NB4 (cell line): Measurements from ENCODE around the gene PROZ.

Experiments used
- POLR2A ChIP-seq: IDR thresholded peaks from 2 replicates; pipeline ENCODE4 v1.6.1; 2011; ENCODE audit warnings: mild to moderate bottlenecking; ENCODE audit not compliant: insufficient read length; ENCODE audit errors: extremely low read depth
- TF ChIP-seq, protein P1 (sequence below): IDR thresholded peaks from one replicate; pipeline ENCODE4 v1.5.1; 2012; ENCODE audit warnings: low read depth, low read length

DNA sequence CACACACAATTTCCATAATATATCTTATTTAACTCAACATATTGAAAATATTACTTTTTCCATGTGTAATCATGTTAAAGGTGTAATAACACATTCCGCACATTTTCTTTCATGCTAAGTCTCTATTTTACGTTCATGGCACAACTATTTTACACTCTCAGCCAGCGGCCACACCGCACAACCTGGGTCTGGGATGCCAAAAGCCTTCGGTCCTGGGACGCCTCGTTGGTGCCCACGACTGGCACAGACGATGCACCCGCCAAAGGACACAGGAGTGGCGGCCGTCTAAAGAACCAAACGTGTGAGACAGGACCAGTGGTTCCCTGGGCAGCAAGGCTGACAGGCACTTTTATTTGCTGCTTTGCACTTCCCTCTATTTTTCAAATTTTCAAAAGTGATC lies 10.0 kb upstream of the PROZ start:
- TF ChIP-seq, protein P1, sequence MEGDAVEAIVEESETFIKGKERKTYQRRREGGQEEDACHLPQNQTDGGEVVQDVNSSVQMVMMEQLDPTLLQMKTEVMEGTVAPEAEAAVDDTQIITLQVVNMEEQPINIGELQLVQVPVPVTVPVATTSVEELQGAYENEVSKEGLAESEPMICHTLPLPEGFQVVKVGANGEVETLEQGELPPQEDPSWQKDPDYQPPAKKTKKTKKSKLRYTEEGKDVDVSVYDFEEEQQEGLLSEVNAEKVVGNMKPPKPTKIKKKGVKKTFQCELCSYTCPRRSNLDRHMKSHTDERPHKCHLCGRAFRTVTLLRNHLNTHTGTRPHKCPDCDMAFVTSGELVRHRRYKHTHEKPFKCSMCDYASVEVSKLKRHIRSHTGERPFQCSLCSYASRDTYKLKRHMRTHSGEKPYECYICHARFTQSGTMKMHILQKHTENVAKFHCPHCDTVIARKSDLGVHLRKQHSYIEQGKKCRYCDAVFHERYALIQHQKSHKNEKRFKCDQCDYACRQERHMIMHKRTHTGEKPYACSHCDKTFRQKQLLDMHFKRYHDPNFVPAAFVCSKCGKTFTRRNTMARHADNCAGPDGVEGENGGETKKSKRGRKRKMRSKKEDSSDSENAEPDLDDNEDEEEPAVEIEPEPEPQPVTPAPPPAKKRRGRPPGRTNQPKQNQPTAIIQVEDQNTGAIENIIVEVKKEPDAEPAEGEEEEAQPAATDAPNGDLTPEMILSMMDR, result no peak
- no peak for TF ChIP-seq POLR2A
